Activated CD4-positive, alpha-beta T cell treated with anti-CD3 and anti-CD28 coated beads, Interleukin-2, Interleukin-4, amounts not matched to agents 100 ng/mL and 50 ng/mL, durations not matched to agents 16 hours and 8 hours (primary cell): Measurements from ENCODE around the gene ALDH1A3.

Source experiments
- DNase-seq: peaks from one replicate; pipeline ENCODE4 v3.0.0-alpha.2; 2020; ENCODE audit warnings: low spot score

ALDH1A3 gene

GRCh38 chr15:100926258-100926657 lies 46.6 kb downstream of the ALDH1A3 start:
- no peak for DNase-seq

- no peak for DNase-seq
Measured at GRCh38 chr15:100926971-100927756, 47.5 kb downstream of the ALDH1A3 start.

- DNase-seq = no peak
Measured at GRCh38 chr15:100928632-100929280, 49.1 kb downstream of the ALDH1A3 start.

- no peak for DNase-seq
Measured at GRCh38 chr15:100929641-100930042, 50.0 kb downstream of the ALDH1A3 start.

GRCh38 chr15:100930306-100930848 lies 50.7 kb downstream of the ALDH1A3 start:
- no peak for DNase-seq

GRCh38 chr15:100931143-100931890 lies 51.7 kb downstream of the ALDH1A3 start:
- no peak for DNase-seq

- no peak for DNase-seq
Measured at GRCh38 chr15:100932676-100933348, 53.2 kb downstream of the ALDH1A3 start.

- no peak for DNase-seq
Measured at GRCh38 chr15:100934166-100934565, 54.5 kb downstream of the ALDH1A3 start.

GRCh38 chr15:100934726-100935125 lies 55.1 kb downstream of the ALDH1A3 start:
- no peak for DNase-seq

GRCh38 chr15:100937171-100937570 lies 57.5 kb downstream of the ALDH1A3 start:
- no peak for DNase-seq

- DNase-seq = no peak
Measured at GRCh38 chr15:100939791-100940190, 60.2 kb downstream of the ALDH1A3 start.

GRCh38 chr15:100940767-100941379 lies 61.2 kb downstream of the ALDH1A3 start:
- DNase-seq = no peak

GRCh38 chr15:100941536-100941935 lies 61.9 kb downstream of the ALDH1A3 start:
- DNase-seq = no peak

- no peak for DNase-seq
Measured at GRCh38 chr15:100942656-100943425, 63.2 kb downstream of the ALDH1A3 start.

- DNase-seq = no peak
Measured at GRCh38 chr15:100944244-100944895, 64.7 kb downstream of the ALDH1A3 start.

GRCh38 chr15:100944986-100945385 lies 65.4 kb downstream of the ALDH1A3 start:
- DNase-seq = no peak

GRCh38 chr15:100947760-100948429 lies 68.3 kb downstream of the ALDH1A3 start:
- no peak for DNase-seq

GRCh38 chr15:100948430-100948762 lies 68.8 kb downstream of the ALDH1A3 start:
- no peak for DNase-seq

GRCh38 chr15:100949691-100950090 lies 70.1 kb downstream of the ALDH1A3 start:
- DNase-seq = no peak

GRCh38 chr15:100951965-100952364 lies 72.3 kb downstream of the ALDH1A3 start:
- DNase-seq = no peak
